ENCODE results near the gene CHDH.

GRCh38 chr3:53812434-53812833 is 33.8 kb downstream of the CHDH start:
- no peak for TF ChIP-seq YY1 (IDR thresholded peaks at IDR 0.05; ENCODE audit: insufficient read depth, insufficient read length)
- TF ChIP-seq ZNF274 (IDR thresholded peaks at IDR 0.05; ENCODE audit: low read depth, low read length), result no peak
- no peak for TF ChIP-seq SUZ12 (IDR thresholded peaks at IDR 0.05; ENCODE audit: extremely low read depth, insufficient read depth, insufficient read length)
